Measurements from ENCODE around the gene ZNRF1.

Gene ZNRF1

DNA sequence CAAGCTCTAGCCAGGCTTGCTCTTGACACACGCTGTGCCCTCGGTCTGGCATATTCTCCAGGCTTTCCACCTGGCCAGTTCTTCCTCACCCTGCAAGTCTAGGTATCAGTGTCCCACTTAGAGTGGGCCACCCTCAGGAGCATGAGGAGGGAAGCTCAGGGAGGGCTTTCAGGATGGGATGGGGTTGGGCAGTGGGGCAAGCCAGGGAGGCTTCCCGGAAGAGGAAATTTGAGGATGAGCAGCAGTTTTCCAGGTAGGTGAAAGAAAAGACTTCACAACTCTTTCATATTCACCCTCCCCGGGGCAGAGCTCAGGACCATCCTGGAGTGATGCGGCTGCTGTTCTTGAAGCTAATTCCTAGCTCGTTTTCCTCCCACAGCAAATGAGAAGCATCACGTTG lies 132.3 kb downstream of the ZNRF1 start:
- DNase-seq (ENCODE audit: insufficient read length, low spot score) (no peak), FAIRE-seq (no peak)

DNA sequence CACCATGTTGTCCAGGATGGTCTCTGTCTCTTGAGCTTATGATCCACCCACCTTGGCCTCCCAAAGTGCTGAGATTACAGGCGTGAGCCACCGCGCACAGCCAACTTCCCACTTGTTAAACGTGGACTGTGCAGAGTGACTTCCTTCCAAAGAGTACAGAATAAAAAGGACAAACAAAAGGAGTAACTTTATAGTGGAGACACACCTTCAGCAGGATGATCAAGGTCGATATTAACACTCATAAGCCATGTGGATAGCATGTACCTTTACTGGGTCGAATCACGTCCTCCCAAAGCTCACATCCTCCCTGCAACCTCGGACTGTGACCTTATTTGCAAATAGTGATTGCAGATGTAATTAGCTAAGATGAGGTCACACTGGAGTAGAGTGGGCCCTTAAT lies 139.4 kb downstream of the ZNRF1 start:
- FAIRE-seq: peak; percentile 62
- DNase-seq (ENCODE audit: insufficient read length, low spot score): no peak

DNA sequence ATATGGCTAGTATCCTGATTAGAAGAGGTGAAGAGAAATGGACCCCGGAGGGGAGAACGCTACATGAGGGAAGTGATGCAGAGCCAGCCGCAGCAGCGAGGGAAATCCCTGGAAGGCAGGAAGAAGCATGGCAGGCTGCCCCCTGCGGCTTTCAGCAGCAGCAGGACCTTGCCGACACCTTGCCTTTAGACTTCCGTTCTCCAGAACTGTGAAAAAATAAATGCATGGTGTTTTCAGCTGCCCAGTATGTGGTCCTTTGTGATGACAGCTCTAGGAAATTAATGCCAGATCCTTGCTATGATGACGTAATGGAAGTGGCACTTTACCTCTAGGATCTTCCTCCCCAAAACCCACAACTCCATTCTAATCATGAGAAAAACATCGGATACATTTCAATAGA lies 139.8 kb downstream of the ZNRF1 start:
- FAIRE-seq: no peak

DNA sequence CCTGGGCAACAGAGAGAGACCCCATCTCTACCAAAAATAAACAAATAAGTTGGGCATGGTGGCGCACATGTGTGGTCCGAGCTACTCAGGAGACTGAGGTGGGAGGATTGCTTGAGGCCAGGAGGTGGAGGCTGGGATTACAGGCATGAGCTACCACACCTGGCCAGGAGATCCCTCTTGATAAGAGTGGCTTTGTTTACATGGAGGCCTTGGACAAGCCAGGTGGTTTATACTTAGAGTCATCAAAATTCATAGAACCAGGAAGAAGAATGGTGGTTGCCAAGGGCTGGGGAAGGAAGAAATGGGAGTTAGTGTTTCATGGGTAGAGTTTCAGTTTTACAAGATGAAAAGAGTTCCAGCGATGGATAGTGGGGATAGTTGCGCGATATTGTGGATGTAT lies 140.7 kb downstream of the ZNRF1 start:
- no peak for DNase-seq (ENCODE audit: insufficient read length, low spot score)
- no peak for FAIRE-seq

More for the DNA sequence above, 139.8 kb downstream of the ZNRF1 start:
- DNase-seq (ENCODE audit: insufficient read length, low spot score): no peak

DNA sequence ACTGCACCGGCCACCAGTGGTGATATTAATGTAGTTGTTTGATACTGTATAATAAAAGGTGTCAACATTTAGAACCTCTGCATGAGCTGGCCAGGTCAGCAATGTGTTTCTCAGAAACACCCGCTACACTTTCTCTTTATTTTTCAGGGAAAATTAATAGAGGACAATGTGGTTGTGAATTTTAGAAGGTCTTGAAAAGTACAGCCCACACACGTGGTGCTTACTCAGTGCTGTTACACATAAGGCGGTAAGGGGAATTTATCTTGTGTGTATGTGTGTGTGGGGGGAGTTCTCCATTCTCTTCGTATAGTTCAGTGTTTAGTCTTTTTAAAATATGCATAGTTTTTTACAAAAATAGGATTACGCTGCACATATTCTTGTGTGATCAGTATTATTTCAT lies 145.1 kb downstream of the ZNRF1 start:
- no peak for DNase-seq (ENCODE audit: insufficient read length, low spot score)
- FAIRE-seq: no peak

DNA sequence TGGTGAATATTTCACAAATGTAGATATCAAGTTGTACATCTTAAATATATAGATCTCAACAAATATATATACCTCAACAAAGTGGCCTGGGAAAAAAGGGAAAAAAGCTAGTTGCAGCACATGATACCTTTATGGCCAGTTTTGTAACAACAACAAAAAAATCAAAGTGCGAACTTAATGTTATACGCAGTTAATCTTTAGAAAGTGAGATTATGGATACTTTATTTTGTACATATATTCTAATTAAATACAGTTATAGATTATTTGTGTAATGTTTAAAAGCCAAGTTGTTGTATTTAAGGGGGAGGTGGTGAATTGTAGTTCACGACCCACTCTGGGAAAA lies 149.1 kb downstream of the ZNRF1 start:
- no peak for FAIRE-seq

DNA sequence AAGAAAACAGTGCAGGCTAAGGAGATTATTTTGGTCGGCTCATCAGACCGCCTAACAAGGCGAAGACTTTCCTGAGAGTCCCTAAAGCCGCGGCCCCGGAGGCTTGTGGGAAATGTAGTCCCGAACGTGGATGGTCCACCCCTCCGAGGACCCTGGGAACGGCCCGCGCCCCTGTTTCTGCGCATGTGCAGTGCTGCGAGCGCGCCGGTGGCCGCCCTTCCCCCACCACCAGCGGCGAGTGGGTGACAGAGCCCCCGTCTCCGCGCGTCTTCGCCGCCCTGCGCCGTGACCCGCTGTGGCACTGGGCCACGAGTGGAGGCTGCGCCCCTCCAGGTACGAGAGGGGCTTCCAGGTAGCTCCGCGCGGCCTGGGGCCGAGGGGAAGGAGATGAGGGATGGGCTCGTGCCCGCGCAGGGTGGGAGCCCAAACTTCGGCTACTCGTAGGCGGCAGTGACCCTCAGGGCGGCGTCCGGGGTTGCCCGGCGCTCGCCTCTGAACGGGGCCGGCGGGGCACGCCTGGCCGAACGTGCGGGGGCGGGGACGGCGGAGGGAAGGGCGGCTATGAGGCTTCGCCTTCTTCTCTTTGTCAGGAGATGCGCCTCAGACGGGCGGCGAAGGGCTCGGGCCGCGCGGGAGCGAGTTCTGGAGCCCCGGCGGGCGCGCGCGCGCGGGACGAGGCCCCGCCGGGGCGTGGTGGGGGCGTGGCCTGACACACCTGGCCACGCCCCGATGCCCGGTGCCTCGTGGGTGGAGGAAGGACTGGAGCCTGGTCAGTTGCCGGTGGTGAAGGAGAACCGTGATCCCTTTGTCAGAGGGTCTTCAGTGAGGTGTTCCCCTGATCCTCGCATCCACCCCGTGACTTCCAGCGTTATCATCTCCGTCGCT lies 149.7 kb downstream of the ZNRF1 start, which contains the start of gene ZFP1:
Gene ZFP1 (plus strand): TSS at position 214 of the 885 bp plus-strand sequence. CDS start 4,428 bp downstream, outside the sequence.
- DNase-seq (ENCODE audit: insufficient read length, low spot score): peak; percentile 98
- FAIRE-seq: peak; percentile 87

More for the DNA sequence above, 149.1 kb downstream of the ZNRF1 start:
- DNase-seq (ENCODE audit: insufficient read length, low spot score): no peak

DNA sequence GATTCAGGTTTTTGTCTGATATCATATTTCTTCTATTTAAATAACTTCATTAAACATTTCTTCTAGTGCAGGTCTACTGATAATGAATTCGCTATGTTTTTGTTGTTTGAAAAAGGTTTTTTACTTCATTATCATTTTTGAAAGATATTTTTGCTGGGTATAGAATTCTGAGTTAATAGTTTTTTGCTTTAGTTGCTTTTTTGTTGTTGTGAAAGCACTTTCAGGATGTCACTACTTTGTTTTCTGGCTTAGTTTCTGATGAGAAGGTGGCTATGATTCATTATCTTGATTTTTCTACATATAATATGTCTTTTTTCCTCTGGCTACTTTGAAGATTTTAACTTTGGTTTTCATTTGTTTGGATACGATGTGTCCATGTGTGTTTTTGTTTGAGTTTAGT lies 153.0 kb downstream of the ZNRF1 start:
- FAIRE-seq: no peak
- DNase-seq (ENCODE audit: insufficient read length, low spot score): no peak

DNA sequence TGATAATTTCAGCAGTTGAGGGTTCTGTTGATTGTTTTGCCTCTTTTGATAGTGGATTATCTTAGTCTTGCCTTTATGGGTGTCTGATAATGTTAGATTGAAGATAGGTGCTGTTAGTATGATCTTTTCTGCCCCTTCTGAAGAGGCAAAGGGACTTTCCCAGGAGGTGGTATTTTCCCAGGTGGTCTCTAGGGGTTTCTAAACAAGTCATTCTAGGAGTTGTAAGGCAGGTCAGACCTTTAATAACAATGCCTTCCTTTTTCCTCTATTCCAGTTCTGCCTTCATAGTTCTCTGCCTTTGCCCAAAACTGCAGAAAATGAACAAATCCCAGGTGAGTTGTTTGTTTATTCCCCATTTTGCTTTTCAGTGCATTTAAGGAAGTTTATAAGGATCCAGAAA lies 153.8 kb downstream of the ZNRF1 start:
- FAIRE-seq (no peak), DNase-seq (ENCODE audit: insufficient read length, low spot score) (no peak)

DNA sequence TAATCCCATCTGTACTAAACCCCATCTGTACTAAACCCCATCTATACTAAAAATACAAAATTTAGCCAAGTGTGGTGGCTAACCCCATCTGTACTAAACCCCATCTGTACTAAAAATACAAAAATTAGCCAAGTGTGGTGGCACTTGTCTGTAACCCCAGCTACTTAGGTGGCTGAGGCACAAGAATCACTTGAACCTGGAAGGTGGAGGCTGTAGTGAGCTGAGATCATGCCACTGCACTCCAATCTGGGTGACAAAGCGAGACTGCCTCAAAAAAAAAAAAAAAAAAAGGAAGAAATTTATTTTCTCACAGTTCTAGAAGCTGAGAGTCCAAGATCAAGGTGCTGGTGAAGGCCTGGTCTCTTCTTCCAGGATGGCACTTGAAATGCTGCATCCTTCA lies 161.6 kb downstream of the ZNRF1 start:
- no peak for DNase-seq (ENCODE audit: insufficient read length, low spot score)
- FAIRE-seq: no peak
